Measurements from ENCODE around the gene SERINC3. TPM values are rescaled to one million over a fixed set of nuclear protein-coding genes. Genes with fewer than 3 reads are reported as not detected.

Gene SERINC3
- total and polyA plus RNA-seq, 12 donors = 51.5 to 213 (median 133) TPM

DNA sequence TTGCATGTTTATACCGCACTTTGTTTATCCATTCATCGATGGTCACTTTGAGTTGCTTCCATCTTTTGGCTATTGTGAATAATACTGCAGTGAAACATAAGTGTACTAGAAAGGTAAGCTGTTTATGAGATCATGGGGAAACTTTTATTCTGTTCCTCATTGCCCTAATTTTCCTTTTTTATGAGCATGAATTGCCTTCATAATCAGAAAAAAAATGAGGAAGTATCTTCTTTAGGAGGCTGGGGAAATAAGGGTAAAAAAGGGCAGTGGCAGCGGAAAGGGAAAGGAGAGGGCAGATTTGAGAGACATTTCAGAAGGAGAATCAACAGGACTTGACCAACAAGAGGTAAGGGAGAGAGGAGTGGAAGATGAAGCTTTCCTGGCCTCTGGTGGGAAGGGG lies 14.3 kb upstream of the SERINC3 start:
- TF ChIP-seq, protein P1, sequence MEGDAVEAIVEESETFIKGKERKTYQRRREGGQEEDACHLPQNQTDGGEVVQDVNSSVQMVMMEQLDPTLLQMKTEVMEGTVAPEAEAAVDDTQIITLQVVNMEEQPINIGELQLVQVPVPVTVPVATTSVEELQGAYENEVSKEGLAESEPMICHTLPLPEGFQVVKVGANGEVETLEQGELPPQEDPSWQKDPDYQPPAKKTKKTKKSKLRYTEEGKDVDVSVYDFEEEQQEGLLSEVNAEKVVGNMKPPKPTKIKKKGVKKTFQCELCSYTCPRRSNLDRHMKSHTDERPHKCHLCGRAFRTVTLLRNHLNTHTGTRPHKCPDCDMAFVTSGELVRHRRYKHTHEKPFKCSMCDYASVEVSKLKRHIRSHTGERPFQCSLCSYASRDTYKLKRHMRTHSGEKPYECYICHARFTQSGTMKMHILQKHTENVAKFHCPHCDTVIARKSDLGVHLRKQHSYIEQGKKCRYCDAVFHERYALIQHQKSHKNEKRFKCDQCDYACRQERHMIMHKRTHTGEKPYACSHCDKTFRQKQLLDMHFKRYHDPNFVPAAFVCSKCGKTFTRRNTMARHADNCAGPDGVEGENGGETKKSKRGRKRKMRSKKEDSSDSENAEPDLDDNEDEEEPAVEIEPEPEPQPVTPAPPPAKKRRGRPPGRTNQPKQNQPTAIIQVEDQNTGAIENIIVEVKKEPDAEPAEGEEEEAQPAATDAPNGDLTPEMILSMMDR (IDR thresholded peaks at IDR 0.05) = no peak
- no peak for TF ChIP-seq POLR2A (IDR thresholded peaks at IDR 0.05)
- 88 to 96% (median 95%) methylated on average over 3 of the region's 3 CpGs for WGBS, 4 donors
- no peak for DNase-seq
- intact Hi-C loops (cut with DNase I) = loop anchor here (5.0 to 10.0 kb wide), 2 partner anchors 56 to 69 kb away; no protein-coding TSS in a partner anchor
- no peak overlapping the region for H3K27ac ChIP-seq
- H3K4me1 ChIP-seq (replicated peaks in 1 of 2) = peaks cover 6 to 30% of the 10 kb centered on the region in 2 donors
- no peaks in the 10 kb centered on the region for H3K36me3 ChIP-seq (replicated peaks in 1 of 2)
- no peak overlapping the region for H3K4me3 ChIP-seq
- H3K27me3 ChIP-seq = no peaks in the 10 kb centered on the region
- no peaks in the 10 kb centered on the region for H3K9me3 ChIP-seq (replicated peaks in 1 of 3)

DNA sequence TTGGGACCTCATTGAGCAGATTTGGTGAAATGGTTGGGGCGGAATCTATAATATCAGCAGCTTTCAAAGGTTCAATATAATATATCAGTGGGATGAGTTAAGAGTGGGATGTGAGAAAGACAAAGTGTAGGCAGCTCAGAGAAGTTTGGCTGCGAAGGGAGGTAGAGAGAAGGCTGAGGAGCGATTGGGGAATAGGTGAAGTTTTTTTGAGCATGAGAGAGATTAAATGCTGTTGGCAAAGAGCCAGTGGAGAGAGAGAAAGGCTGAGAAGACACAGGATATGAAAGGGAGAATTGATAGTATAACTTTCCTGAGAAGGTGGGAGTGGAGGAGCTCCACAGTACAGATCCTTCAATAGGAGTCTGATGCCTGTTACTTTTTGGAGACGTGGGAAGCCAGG lies 12.1 kb upstream of the SERINC3 start:
- Histone ChIP-seq H3K4me3 (no peak overlapping the region), H3K4me1 (replicated peaks in 1 of 2) (peaks cover 5 to 30% of the 10 kb centered on the region in 2 donors), H3K27me3 (no peaks in the 10 kb centered on the region), H3K36me3 (replicated peaks in 1 of 2) (no peaks in the 10 kb centered on the region), H3K9me3 (replicated peaks in 1 of 3) (no peaks in the 10 kb centered on the region), H3K27ac (peak overlapping the region in 1 of 5 donors; percentile 72)
- WGBS, 4 donors = 67 to 76% (median 74%) methylated on average over 4 of the region's 4 CpGs
- intact Hi-C loops (cut with DNase I) = loop anchor here (5.0 to 10.0 kb wide), 2 partner anchors 71 to 78 kb away; no protein-coding TSS in a partner anchor
- TF ChIP-seq POLR2A (IDR thresholded peaks at IDR 0.05) = no peak
- TF ChIP-seq, protein P1 (IDR thresholded peaks at IDR 0.05) = no peak
- no peak for DNase-seq

DNA sequence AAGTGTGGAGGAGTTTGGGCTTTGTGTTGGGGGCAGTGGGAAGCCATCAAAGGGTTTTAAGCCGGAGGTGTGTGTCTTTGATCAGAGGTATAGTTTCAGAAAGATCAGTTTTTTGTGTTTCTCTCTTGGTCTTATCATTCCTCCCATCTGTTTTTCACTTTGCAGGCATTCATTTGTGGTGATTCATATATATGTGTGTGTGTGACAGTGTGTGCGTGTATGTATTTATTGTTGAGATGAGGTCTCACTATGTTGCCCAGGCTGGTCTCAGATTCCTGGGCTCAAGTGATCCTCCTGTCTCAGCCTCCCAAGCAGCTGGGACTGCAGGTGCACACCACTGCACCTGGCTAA lies 11.1 kb upstream of the SERINC3 start:
- no peaks in the 10 kb centered on the region for H3K27me3 ChIP-seq
- 48 to 75% (median 72%) methylated on average over 2 of the region's 2 CpGs for WGBS, 4 donors
- H3K9me3 ChIP-seq (replicated peaks in 1 of 3) = no peaks in the 10 kb centered on the region
- no peak for DNase-seq
- H3K27ac ChIP-seq = peak overlapping the region in 3 of 5 donors; percentile 72 to 85 (median 79)
- peak overlapping the region in 2 of 4 donors; percentile 78 to 79 for H3K4me3 ChIP-seq
- intact Hi-C loops (cut with DNase I) = loop anchor here (5.0 to 10.0 kb wide), 2 partner anchors 72 to 79 kb away; no protein-coding TSS in a partner anchor
- no peak for TF ChIP-seq POLR2A (IDR thresholded peaks at IDR 0.05)
- TF ChIP-seq, protein P1 (IDR thresholded peaks at IDR 0.05) = no peak
- no peaks in the 10 kb centered on the region for H3K36me3 ChIP-seq (replicated peaks in 1 of 2)
- H3K4me1 ChIP-seq (replicated peaks in 1 of 2) = peaks cover 5 to 30% of the 10 kb centered on the region in 2 donors

DNA sequence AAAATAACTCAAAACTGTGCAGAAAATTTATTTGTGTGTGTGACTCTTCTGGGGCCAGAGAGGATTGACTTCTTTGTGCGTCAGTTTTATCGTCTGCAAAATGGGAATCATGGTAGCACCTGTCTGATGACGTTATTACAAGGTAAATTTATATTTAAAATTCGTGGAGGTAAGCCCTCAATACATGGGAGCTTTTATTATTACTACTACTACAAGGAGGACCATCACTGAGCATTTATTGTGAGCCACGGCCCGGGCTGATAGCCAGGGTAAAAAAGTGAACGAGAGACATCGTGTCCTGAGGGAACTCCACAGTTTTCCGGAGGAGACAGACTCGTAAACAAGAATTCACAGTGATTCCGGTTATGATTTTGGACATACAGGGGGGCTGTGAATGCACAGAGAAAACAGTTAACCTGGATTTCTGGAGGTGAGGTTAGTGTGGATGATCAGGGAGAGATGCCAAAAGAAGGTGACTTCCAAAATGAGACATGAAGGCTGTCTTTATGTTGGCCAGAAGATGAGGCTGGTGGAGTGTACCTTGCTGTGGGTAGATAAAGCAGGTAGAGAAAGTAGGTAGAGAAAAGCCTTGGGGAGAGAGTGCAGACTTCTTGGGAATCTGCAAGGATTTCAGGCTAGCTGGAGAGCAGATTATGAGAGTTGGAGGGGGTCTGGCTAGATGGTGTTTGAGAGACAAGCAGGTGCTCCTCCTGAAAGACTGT lies 10.6 kb upstream of the SERINC3 start:
- H3K4me3 ChIP-seq = peak overlapping the region in 3 of 4 donors; percentile 48 to 79 (median 78)
- H3K27me3 ChIP-seq = no peaks in the 10 kb centered on the region
- peaks cover 5 to 30% of the 10 kb centered on the region in 2 donors for H3K4me1 ChIP-seq (replicated peaks in 1 of 2)
- TF ChIP-seq POLR2A (IDR thresholded peaks at IDR 0.05) = no peak
- intact Hi-C loops (cut with DNase I) = loop anchor here (5.0 to 10.0 kb wide), 2 partner anchors 72 to 80 kb away; no protein-coding TSS in a partner anchor
- no peaks in the 10 kb centered on the region for H3K36me3 ChIP-seq (replicated peaks in 1 of 2)
- H3K27ac ChIP-seq = peak overlapping the region in 3 of 5 donors; percentile 72 to 85 (median 79)
- DNase-seq = peak in 2 of 7 donors; percentile 39 to 73
- WGBS, 4 donors = 3 to 14% (median 12%) methylated on average over 11 of the region's 11 CpGs
- no peaks in the 10 kb centered on the region for H3K9me3 ChIP-seq (replicated peaks in 1 of 3)

All from adrenal gland (tissue), 12 donors.